ENCODE data around the gene SOX18. TPM values are rescaled to one million over a fixed set of nuclear protein-coding genes. Genes with fewer than 3 reads are reported as not detected.
A peak's percentile ranks its signal among the peaks of the same experiment; 100 is the strongest.

Gene SOX18
- total and polyA plus RNA-seq, 2 of the 13 experiments (the other 11 are each of a cell fraction or from before 2014, with no cell fraction given), result 1.6 to 1.9 TPM

DNA sequence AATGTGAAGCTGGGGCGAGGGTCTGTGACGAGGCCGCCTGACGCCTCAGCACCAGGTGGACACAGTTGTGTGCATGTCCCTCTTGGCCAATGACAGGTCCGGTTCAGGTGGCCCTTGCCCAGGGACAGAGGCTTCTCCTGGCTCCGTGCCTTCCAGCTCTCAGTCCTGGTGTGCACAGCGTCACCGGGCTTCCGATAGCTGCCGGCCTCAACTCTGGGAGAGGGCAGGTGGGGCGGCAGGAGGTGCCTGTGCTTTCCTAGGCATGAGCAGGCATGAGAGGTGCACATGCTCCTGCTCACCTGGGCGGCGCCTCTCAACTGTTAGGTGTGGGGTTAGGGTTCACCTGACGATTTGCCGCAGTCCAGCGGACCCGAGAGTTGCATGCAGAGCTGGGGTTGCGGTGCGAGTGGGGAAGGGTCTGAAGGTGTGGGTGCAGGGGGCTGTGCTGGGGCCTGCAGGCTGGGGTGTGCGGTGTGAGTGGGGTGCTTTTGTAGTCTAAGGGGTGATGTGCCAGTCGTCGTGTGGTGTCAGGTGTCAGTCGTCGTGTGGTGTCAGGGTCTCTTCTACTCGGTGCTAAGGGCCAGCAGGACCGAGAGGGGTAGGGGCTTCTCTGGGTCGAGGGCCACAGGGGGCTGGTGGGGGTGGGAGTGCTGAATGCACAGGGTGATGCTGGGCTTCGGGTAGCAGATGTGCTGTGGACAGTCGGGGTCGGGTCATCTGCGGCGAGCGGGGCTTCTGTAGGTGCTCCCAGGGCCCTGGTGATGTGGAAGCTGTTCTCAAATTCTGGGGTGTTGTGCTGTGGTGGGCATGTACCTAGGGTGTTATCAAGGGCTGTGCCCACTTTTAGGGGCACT is 3.8 kb upstream of the SOX18 start (continued):
- TF ChIP-seq, protein P1, sequence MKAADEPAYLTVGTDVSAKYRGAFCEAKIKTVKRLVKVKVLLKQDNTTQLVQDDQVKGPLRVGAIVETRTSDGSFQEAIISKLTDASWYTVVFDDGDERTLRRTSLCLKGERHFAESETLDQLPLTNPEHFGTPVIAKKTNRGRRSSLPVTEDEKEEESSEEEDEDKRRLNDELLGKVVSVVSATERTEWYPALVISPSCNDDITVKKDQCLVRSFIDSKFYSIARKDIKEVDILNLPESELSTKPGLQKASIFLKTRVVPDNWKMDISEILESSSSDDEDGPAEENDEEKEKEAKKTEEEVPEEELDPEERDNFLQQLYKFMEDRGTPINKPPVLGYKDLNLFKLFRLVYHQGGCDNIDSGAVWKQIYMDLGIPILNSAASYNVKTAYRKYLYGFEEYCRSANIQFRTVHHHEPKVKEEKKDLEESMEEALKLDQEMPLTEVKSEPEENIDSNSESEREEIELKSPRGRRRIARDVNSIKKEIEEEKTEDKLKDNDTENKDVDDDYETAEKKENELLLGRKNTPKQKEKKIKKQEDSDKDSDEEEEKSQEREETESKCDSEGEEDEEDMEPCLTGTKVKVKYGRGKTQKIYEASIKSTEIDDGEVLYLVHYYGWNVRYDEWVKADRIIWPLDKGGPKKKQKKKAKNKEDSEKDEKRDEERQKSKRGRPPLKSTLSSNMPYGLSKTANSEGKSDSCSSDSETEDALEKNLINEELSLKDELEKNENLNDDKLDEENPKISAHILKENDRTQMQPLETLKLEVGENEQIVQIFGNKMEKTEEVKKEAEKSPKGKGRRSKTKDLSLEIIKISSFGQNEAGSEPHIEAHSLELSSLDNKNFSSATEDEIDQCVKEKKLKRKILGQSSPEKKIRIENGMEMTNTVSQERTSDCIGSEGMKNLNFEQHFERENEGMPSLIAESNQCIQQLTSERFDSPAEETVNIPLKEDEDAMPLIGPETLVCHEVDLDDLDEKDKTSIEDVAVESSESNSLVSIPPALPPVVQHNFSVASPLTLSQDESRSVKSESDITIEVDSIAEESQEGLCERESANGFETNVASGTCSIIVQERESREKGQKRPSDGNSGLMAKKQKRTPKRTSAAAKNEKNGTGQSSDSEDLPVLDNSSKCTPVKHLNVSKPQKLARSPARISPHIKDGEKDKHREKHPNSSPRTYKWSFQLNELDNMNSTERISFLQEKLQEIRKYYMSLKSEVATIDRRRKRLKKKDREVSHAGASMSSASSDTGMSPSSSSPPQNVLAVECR (CRISPR knock-in tag; IDR thresholded peaks at IDR 0.05; ENCODE audit: borderline replicate concordance), result peak; percentile 45; the same call in 1 of the 2 replicates
- TF ChIP-seq KDM2A (CRISPR knock-in tag; IDR thresholded peaks at IDR 0.05; ENCODE audit: borderline replicate concordance, low read depth) (peak; percentile 82), MYC (CRISPR knock-in tag; IDR thresholded peaks at IDR 0.05; ENCODE audit: borderline replicate concordance) (peak; percentile 56; the same call in 1 of the 2 replicates), ZNF354B (CRISPR knock-in tag; IDR thresholded peaks at IDR 0.05) (peak; percentile 96; the same call in 1 of the 2 replicates), CHD2 (IDR thresholded peaks at IDR 0.05; ENCODE audit: low read depth, low read length) (no peak), ZNF687 (CRISPR knock-in tag; IDR thresholded peaks at IDR 0.05) (peak; percentile 99), GZF1 (CRISPR knock-in tag; IDR thresholded peaks at IDR 0.05) (peak; percentile 80; the same call in 1 of the 2 replicates), NFYC (CRISPR knock-in tag; IDR thresholded peaks at IDR 0.05) (peak; percentile 36; the same call in 1 of the 2 replicates), ZNF691 (CRISPR knock-in tag; IDR thresholded peaks at IDR 0.05; ENCODE audit: borderline replicate concordance, low read depth) (peak; percentile 84; the same call in 1 of the 2 replicates), KLF13 (CRISPR knock-in tag; IDR thresholded peaks at IDR 0.05) (peak; percentile 91), XRCC5 (optimal IDR thresholded peaks at IDR 0.05; ENCODE audit: low read length) (peak; percentile 85), CBX5 (CRISPR knock-in tag; IDR thresholded peaks at IDR 0.05; ENCODE audit: borderline replicate concordance) (peak; percentile 54; the same call in 1 of the 2 replicates), MIER3 (CRISPR knock-in tag; IDR thresholded peaks at IDR 0.05; ENCODE audit: borderline replicate concordance) (peak; percentile 22; the same call in 1 of the 2 replicates)
- TF ChIP-seq, protein P2, sequence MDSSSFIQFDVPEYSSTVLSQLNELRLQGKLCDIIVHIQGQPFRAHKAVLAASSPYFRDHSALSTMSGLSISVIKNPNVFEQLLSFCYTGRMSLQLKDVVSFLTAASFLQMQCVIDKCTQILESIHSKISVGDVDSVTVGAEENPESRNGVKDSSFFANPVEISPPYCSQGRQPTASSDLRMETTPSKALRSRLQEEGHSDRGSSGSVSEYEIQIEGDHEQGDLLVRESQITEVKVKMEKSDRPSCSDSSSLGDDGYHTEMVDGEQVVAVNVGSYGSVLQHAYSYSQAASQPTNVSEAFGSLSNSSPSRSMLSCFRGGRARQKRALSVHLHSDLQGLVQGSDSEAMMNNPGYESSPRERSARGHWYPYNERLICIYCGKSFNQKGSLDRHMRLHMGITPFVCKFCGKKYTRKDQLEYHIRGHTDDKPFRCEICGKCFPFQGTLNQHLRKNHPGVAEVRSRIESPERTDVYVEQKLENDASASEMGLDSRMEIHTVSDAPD (CRISPR knock-in tag; IDR thresholded peaks at IDR 0.05), result peak; percentile 75; the same call in 1 of the 2 replicates
- TF ChIP-seq, protein P3, sequence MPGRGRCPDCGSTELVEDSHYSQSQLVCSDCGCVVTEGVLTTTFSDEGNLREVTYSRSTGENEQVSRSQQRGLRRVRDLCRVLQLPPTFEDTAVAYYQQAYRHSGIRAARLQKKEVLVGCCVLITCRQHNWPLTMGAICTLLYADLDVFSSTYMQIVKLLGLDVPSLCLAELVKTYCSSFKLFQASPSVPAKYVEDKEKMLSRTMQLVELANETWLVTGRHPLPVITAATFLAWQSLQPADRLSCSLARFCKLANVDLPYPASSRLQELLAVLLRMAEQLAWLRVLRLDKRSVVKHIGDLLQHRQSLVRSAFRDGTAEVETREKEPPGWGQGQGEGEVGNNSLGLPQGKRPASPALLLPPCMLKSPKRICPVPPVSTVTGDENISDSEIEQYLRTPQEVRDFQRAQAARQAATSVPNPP (CRISPR knock-in tag; IDR thresholded peaks at IDR 0.05), result no peak

All from HepG2 (cell line).